Left lobe of liver (tissue), 2 donors: ENCODE data around the gene OBSCN. TPM values are rescaled to one million over a fixed set of nuclear protein-coding genes. Genes with fewer than 3 reads are reported as not detected.

ENCODE experiments used
- ATAC-seq: fragments of 200-7000 bp; cut with Tn5 transposase; one replicate; pipeline ENCODE4 v1.9.1; 2020; ENCODE audit warnings: mild to moderate bottlenecking, moderate library complexity
- DNase-seq: peaks from one replicate; pipeline ENCODE4 v3.0.0-alpha.2; 2020; ENCODE audit warnings: low spot score
- total RNA-seq: library from RNA; stranded (reverse); gene quantifications from one replicate; pipeline ENCODE4 v1.2.1, GENCODE V29; 2021
- donor health status: DM: no; HTN: no; CAD: no; lungs with moderate emphysema.
- donor health status: DM: no; HTN: yes; CAD: no.

OBSCN gene
- total RNA-seq, 1 donor from 2014 or later: 3.1 TPM

DNA sequence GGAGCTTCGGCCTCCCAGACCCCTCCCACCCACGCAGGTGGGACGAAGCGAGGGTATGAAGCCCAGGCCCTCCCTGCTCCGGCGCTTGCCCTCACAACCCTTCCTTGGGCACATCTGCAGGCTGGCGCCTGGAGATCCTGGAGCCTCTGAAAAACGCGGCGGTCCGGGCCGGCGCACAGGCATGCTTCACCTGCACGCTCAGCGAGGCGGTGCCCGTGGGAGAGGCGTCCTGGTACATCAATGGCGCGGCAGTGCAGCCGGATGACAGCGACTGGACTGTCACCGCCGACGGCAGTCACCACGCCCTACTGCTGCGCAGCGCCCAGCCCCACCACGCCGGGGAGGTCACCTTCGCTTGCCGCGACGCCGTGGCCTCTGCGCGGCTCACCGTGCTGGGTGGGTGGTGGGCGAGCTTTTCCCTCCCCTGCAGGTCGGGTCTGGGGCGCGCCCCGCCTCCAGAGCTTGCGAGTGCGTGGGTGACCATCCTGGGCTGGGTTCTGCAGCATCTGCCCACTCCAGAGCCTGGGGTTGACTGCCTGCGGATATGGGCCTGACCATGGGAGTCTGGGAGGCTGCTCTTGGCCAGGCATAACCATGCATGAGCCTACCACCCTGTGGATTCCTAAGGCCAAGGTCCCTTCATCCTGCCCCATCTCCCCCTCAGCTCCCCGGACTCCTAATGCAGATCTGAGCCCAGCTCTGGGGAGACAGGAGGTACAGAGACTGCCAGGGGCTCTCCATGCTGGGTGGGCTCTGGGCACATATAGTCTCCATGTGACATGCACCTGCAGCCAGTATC lies 108.9 kb downstream of the OBSCN start:
- DNase-seq (peak; percentile 39), ATAC-seq (no peak)

DNA sequence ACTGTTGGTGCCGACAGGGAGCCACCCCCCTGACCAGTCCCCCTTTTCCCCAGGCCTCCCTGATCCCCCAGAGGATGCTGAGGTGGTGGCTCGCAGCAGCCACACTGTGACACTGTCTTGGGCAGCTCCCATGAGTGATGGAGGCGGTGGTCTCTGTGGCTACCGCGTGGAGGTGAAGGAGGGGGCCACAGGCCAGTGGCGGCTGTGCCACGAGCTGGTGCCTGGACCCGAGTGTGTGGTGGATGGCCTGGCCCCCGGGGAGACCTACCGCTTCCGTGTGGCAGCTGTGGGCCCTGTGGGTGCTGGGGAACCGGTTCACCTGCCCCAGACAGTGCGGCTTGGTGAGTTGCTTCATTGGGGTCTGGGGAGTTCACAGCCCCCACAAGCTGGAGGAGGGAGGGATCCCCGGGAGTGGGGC lies 109.6 kb downstream of the OBSCN start:
- DNase-seq (no peak), ATAC-seq (no peak)

DNA sequence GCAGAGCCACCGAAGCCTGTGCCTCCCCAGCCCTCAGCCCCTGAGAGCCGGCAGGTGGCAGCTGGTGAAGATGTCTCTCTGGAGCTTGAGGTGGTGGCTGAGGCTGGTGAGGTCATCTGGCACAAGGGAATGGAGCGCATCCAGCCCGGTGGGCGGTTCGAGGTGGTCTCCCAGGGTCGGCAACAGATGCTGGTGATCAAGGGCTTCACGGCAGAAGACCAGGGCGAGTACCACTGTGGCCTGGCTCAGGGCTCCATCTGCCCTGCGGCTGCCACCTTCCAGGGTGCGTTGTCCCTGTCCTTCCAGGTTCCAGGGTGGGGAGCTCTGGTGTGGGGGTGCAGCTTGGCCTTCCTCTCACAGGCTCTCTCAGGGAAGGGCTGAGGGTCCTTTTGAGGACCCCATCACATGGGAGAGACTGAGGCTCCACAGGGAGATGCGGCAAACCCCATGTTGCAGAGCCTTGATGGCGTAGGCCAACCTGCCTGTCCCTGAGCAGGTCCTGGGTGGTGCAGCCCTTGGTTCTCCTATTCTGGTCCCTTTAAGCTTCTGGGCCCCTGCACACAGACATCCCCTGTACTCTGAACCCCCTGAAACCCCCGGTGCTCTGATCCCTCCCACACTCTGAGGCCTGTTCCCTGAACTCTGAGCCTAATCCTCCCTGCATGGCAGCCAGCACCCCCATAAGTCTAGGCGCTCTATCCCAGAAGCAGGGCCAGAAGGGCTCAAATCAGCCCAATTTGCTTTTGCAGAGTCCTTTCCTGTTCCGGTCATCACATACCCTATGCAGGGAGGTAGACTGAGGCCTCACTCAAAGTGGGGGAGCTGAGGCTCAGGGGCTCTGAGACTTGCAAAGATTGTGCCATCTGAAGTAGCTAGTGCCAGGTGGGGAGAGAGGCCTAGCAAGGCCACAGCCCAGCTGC lies 110.3 kb downstream of the OBSCN start:
- DNase-seq: no peak
- ATAC-seq: no peak

DNA sequence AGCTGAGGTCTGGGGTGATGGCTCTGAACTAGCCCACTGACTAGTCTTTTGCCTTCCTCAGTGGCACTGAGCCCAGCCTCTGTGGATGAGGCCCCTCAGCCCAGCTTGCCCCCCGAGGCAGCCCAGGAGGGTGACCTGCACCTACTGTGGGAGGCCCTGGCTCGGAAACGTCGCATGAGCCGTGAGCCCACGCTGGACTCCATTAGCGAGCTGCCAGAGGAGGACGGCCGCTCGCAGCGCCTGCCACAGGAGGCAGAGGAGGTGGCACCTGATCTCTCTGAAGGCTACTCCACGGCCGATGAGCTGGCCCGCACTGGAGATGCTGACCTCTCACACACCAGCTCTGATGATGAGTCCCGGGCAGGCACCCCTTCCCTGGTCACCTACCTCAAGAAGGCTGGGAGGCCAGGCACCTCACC lies 111.0 kb downstream of the OBSCN start:
- ATAC-seq (no peak), DNase-seq (no peak)

DNA sequence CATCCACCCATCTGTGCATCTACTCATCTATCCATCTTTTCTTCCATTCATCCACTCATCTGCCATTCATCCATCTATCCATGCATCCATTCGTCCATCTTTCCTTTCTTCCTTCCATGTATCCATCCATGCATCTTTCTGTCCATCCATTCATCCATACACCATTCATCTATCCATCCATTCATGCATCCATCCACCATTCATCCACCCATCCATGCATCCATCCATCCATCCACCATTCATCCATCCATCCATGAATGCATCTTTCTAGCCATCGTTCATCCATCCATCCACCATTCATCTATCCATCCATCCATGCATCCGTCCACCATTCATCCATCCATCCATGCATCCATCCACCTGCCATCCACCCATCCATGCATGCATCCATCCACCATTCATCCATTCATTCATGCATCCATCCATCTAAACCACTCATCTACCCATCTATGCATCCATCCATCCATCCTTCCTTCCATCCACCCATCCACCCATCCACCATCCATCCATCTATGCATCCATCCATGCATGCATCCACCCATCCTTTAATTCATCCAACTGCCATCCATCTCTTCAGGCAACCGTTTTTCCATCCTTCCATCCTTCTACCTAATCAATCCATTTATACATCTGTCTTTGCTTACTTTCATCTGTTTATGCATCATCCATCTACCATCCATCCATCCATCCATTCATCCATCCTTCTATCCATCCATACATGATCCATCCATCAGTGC lies 111.7 kb downstream of the OBSCN start:
- no peak for DNase-seq
- no peak for ATAC-seq

DNA sequence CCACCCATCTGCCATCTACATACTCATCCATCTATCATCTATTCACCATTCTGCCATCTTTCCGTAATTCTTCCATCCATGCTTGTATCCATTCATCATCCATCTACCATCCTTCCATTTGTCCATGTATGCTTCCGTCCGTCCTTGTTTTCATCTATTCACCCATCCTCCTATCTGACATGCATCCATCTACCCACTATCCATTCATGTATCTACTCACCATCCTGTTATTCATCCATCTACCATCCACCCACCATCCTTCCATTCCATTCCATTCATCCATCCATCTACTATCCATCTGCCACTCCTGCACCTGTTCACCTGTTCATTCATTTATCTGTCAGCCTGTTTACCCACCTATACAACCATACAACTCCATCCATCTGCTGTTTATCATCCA lies 112.5 kb downstream of the OBSCN start:
- no peak for ATAC-seq
- no peak for DNase-seq

DNA sequence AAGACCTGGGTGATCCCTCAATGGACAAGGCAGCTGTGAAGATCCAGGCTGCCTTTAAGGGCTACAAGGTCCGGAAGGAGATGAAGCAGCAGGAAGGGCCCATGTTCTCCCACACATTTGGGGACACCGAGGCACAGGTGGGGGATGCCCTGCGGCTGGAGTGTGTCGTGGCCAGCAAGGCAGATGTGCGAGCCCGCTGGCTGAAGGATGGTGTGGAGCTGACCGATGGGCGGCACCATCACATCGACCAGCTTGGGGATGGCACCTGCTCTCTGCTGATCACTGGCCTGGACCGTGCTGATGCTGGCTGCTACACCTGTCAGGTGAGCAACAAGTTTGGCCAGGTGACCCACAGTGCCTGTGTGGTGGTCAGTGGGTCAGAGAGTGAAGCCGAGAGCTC lies 113.6 kb downstream of the OBSCN start:
- ATAC-seq (no peak), DNase-seq (peak; percentile 31)

DNA sequence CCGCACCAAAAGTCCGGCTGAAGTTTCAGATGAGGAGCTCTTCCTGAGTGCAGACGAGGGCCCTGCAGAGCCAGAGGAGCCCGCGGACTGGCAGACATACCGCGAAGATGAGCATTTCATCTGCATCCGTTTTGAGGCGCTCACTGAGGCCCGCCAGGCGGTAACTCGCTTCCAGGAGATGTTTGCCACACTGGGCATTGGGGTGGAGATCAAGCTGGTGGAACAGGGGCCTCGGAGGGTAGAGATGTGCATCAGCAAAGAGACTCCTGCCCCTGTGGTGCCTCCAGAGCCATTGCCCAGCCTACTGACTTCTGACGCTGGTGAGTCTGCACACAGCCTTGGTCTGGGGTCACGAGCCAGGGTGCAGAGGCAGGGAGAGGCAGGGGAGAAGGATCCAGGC lies 114.1 kb downstream of the OBSCN start:
- no peak for ATAC-seq
- DNase-seq: peak; percentile 33

DNA sequence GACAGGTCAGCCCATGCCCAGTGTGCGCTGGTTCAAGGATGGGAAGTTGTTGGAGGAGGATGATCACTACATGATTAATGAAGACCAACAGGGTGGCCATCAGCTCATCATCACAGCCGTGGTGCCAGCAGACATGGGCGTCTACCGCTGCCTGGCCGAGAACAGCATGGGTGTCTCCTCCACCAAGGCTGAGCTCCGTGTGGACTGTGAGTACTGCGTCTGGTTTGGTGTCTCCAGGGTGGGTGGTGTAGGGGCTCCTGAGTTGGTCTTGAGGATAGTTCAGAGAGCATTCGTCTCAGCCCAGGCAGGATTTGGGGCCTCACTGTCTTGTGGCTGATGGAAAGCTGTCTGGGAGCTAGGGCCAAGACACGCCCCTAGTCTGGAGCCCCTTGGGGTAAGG lies 115.6 kb downstream of the OBSCN start:
- no peak for ATAC-seq

DNA sequence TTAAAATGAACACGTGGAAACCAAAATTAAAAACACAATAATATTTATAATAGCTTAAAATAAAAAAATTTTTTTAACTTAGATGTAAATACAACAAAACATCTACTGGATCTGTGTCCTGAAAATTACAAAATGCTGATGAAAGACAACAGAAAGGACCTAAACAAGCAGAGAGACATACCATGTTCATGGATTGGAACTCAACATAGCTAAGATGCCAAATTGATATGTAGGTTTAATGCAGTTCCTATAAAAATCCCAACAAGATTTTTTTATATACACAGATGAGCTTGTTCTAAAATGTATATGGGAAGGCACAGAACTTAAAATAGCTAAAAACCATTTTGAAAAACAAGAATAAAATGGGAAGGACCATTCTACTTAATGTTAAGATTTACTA lies 117.4 kb downstream of the OBSCN start:
- ATAC-seq (no peak), DNase-seq (no peak)

More for the DNA sequence above, 115.6 kb downstream of the OBSCN start:
- peak; percentile 29 for DNase-seq

DNA sequence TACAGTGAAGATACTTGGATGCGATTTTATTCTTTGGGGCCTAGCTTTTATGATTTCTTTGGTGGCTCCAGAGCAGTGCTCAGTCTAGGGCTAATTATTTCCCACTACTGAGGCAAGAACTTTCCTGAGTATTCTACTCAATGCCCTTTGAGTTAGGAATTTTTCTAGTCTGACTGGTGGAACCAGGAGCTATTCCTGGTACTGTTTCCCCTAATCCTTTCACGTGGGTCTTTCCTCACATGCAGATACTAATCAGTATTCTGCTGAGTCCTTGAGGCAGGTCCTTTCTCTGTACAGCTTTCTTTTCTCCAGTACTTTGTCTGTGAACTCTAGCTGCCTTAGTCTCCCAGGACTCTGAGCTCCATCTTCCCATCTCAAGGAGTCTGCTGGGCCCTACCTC lies 122.0 kb downstream of the OBSCN start:
- ATAC-seq: no peak
- no peak for DNase-seq

DNA sequence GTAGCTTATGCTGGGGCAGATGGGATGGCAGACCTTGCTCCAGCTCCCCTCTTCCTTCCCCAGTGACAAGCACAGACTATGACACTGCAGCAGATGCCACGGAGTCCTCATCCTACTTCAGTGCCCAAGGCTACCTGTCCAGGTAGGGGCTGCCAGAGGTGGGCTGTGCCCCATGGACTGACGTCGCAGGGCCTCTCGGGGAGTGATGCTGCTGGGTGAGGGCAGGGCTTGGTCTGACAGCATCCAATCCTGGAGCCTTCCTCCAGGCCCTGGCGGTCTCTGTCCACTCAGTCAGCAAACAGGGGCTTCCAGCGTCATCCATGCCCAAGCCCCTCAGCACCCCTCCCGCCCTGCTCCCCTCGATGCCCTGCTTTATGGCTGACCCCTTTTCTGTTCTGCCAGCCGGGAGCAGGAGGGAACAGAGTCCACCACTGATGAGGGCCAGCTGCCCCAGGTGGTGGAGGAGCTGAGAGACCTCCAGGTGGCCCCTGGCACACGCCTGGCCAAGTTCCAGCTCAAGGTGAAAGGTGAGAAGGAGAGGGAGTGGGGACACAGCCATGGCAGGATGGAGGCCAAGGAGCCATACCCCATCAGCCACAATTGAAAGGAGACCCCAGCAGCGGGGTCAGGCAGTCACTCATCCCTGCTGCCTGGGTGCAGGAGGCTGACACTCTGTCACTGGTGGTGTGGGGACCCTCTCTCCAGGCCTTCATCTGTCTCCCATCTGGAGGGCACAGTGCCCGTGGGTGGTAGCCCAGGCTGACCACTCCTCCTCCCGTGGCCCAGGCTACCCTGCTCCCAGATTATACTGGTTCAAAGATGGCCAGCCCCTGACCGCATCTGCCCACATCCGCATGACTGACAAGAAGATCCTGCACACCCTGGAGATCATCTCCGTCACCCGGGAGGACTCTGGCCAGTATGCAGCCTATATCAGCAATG lies 125.2 kb downstream of the OBSCN start:
- peak; percentile 37 for DNase-seq

DNA sequence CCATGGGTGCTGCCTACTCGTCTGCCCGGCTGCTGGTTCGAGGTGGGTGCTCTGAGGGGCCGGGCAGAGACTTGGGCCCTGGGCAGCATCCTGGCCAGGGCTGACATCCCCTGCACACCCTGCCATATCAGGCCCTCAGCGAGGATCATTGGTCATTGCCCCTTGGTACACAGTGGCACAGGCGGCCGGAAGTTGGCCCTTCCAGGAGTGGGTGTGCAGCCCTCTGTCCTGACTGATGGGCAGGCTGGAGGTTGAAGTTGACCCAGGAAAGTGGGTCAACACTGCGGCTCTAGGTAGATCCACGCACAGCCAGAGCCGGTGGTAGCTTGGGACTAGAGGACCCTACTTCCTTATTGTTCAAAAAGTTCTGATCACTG lies 125.9 kb downstream of the OBSCN start:
- no peak for ATAC-seq

More for the DNA sequence above, 125.2 kb downstream of the OBSCN start:
- no peak for ATAC-seq

DNA sequence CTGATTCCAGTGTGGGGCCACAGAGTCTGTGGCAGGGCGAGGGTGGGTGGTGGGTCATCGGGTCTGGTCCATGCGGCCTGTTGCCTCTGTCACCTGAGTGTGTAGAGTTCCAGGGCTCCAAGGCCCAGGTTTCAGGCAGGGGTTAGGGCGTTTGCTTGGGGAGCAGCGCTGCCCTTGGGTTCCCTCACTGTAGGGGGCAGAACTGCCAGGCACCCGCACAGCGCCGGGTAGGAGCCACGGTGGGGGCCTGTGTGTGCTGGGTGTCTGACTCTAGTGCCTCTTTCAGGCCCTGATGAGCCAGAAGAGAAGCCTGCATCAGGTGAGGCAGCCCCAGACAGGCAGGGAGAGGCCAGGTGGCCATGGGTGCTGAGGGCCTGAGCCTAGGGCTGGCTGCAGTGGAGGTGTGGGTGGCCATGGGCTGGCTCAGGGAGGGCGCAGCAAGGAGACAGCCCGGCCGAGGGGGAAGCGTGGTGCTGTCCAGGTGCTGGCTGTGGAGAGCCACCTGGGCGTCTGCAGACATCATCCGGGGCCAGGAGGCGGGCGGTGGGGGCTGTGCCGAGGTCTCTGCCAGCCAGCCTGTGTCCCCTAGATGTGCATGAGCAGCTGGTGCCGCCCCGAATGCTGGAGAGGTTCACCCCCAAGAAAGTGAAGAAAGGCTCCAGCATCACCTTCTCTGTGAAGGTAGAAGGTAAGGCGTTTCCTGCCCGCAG lies 126.5 kb downstream of the OBSCN start:
- DNase-seq (peak; percentile 26), ATAC-seq (no peak)

More for the DNA sequence above, 125.9 kb downstream of the OBSCN start:
- DNase-seq: peak; percentile 33

DNA sequence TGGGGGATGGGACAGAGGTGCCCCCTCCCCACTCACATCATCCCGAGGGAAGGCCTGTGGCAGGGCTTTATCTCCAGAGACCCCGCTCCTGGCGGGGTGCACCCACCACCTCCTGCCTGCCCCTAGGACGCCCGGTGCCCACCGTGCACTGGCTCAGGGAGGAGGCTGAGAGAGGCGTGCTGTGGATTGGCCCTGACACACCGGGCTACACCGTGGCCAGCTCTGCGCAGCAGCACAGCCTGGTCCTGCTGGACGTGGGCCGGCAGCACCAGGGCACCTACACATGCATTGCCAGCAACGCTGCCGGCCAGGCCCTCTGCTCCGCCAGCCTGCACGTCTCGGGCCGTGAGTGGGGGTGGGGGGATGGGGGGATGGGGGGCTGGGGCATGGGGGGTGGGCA lies 127.1 kb downstream of the OBSCN start:
- ATAC-seq: no peak
- peak; percentile 22 for DNase-seq

DNA sequence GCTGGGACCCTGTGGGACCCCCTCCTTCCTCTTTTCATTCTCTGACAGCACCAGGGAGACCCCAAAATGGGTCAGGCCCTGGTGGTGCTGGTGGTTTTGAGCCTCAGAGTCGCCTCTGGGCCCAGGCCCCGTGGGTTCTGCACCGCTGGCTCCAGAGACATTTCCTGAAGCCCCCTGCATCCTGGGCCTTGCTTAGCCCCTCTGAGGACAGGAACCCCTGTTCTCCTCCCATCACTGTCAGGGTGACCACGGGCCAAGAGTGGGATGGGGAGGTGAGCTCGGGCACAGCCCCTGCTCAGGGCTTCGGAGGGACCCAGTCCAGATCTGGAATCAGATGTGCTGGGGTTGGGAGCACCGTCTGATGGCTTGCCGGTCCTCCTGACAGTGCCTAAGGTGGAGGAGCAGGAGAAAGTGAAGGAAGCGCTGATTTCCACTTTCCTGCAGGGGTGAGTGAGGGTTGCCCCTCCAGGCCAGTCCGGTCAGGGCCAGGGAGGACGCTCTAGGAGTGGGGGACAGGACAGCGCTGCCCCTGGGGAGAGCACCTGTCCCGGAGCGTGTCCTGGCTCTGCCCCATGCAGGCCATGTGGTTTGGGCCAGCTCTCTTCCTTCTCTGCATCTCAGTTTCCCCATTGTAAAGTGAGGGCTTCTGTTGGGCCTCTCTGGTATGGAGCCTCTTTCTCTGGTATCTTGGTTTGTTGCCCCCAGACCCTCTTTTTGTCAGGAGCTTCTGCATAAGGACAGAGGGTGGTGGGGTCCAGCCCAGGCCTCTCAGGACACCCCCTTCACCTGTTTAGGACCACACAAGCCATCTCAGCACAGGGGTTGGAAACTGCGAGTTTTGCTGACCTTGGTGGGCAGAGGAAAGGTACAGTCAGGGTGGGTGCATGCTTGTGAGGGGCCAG lies 127.8 kb downstream of the OBSCN start:
- no peak for ATAC-seq
- DNase-seq: no peak

DNA sequence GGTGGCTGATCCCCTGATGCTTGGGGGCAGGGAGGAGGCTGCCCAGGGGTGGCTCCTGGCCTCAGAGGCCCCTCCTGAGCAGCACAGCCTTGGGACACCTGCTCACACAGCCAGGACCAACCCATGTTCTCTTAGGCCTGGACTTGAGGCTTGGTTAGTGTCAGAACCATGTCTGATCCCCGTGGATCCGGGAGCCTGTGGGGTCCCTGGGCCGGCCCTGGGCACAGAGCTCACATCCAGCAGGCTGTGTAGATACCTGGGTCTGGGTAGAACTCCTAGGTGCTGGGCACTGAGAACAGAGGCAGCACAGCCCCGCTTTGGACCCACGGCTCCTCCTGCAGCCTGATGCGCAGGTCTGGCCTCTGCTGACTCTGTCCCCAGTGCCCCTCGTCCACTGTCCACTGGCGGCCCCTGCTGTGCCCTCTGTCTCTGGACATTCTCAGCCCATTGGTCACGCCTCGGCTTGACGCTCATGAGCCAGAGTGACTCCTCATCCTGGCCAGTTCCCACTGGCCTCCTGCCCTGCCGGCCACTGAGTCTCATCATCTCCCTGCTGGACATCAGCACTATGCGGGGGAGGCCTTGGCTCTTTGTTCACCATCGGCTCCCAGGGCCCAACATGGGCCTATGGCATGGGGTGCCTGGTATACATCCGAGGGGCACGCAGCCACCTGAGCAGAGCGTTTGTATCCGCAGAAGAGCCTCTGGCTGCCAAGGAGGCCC lies 128.6 kb downstream of the OBSCN start:
- DNase-seq (no peak), ATAC-seq (no peak)
